GM10266 (cell line): ENCODE data around the gene NTHL1.

Source experiments
- DNase-seq: peaks from one replicate; pipeline ENCODE4 v3.0.0; 2012; ENCODE audit errors: extremely low spot score
- CTCF ChIP-seq: IDR thresholded peaks from 2 replicates; pipeline ENCODE4 v1.5.1; 2012; ENCODE audit warnings: mild to moderate bottlenecking, low read depth; ENCODE audit not compliant: control insufficient read depth, insufficient read depth; ENCODE audit errors: missing control alignments

NTHL1 gene

GRCh38 chr16:2087748-2088631, 40.4 kb upstream of the NTHL1 start:
- no peak for TF ChIP-seq CTCF

GRCh38 chr16:2086812-2087747, 39.4 kb upstream of the NTHL1 start:
- TF ChIP-seq CTCF, result no peak
- peak; percentile 51 for DNase-seq

More at GRCh38 chr16:2087748-2088631, 40.4 kb upstream of the NTHL1 start:
- no peak for DNase-seq

- no peak for DNase-seq
- no peak for TF ChIP-seq CTCF
These were observed 38.6 kb upstream of the NTHL1 start for GRCh38 chr16:2086106-2086742.

- no peak for TF ChIP-seq CTCF
- peak; percentile 42 for DNase-seq
These were observed 38.0 kb upstream of the NTHL1 start for GRCh38 chr16:2085669-2086068.

- no peak for TF ChIP-seq CTCF
- DNase-seq, result no peak
These were observed 37.4 kb upstream of the NTHL1 start for GRCh38 chr16:2084895-2085625.

GRCh38 chr16:2083876-2084780, 36.5 kb upstream of the NTHL1 start:
- peak; percentile 44 for DNase-seq

More at GRCh38 chr16:2083876-2084780, 36.5 kb upstream of the NTHL1 start:
- TF ChIP-seq CTCF, result no peak
